ENCODE measurements around the gene GBP1.

GBP1 gene

DNA sequence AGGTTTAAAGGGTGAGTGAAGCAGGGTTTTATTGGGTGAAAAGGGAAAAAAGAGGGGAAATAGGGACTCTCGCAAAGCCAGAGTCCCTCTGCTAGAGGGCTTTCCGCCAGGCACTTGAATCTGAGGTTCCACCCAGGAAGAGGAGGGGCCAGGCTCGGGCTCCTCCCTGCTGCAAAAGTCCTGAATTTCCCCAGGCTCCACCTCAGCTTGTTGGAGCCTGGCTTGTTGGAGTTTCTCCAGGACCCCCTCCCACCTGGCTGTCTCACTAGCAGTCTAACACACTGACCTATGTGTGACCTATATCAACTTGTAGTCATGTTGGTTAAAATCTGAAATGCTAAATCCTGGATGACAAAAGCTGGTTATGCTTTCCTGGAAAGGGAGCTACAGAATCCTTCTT is 35.4 kb upstream of the GBP1 start:
- DNase-seq (ENCODE audit: low read depth): no peak
- no peak overlapping the region for H3K4me3 ChIP-seq (replicated peaks; ENCODE audit: low read depth, low read length)
- TF ChIP-seq, protein P1, sequence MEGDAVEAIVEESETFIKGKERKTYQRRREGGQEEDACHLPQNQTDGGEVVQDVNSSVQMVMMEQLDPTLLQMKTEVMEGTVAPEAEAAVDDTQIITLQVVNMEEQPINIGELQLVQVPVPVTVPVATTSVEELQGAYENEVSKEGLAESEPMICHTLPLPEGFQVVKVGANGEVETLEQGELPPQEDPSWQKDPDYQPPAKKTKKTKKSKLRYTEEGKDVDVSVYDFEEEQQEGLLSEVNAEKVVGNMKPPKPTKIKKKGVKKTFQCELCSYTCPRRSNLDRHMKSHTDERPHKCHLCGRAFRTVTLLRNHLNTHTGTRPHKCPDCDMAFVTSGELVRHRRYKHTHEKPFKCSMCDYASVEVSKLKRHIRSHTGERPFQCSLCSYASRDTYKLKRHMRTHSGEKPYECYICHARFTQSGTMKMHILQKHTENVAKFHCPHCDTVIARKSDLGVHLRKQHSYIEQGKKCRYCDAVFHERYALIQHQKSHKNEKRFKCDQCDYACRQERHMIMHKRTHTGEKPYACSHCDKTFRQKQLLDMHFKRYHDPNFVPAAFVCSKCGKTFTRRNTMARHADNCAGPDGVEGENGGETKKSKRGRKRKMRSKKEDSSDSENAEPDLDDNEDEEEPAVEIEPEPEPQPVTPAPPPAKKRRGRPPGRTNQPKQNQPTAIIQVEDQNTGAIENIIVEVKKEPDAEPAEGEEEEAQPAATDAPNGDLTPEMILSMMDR (IDR thresholded peaks at IDR 0.05; ENCODE audit: low read length, missing control alignments): no peak

DNA sequence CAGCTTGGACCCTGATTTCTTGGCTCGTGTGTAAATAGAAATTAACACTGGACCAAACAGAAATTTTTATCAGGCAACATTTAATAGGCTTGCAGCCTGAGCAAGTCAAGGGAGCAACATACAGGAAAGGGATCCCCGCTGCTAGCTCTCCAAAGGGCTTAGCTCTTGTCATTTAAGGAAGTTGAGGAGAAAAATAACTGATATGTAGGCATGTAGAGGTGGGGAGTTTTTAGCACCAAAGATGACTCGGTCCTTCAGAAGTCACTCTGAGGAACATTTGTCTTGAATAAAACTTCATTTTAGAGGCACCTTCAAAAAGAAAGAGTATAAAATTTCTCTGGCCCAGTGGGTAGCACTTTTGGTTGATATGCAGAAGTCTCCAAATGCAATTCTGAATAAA is 33.8 kb upstream of the GBP1 start:
- no peak overlapping the region for H3K4me3 ChIP-seq (replicated peaks; ENCODE audit: low read depth, low read length)
- TF ChIP-seq, protein P1 (IDR thresholded peaks at IDR 0.05; ENCODE audit: low read length, missing control alignments): no peak
- DNase-seq (ENCODE audit: low read depth): no peak

DNA sequence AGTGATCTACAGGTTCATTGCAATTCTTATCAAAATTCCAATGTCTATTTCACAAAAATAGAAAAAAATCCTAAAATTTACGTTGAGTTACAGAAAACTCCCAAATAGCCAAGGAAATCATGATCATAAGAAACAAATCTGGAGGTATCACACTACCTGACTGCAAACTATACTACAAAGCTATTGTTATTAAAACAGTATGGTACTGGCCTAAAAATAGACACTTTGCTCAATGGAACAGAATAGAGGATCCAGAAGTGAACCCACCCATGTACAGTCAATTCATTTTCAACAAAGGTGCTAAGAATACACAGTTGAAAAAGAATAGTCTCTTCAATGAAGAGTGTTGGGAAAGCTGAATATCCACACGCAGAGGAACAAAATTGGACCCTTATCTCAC is 30.7 kb upstream of the GBP1 start:
- TF ChIP-seq, protein P1 (IDR thresholded peaks at IDR 0.05; ENCODE audit: low read length, missing control alignments): no peak
- no peak overlapping the region for H3K4me3 ChIP-seq (replicated peaks; ENCODE audit: low read depth, low read length)
- no peak for DNase-seq (ENCODE audit: low read depth)

DNA sequence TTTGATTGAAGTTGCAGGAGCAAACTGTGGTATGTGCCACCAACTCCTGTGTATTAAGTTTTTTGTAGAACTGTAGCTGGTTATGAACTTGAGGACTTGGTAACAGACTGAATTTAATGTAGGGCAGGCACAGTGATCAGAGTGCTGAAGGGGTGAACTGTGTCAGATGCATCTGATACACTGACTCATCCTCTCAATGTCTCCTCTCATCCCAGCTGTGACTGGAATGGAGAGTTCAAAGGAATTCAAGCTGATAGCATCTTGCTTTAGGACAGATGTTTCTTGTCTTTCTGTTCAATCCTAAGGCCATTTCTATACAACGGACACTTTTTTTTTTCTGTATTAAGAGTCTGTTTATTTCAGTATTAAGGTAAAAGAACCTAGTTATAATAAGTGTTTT is 25.0 kb upstream of the GBP1 start:
- no peak overlapping the region for H3K4me3 ChIP-seq (replicated peaks; ENCODE audit: low read depth, low read length)
- DNase-seq (ENCODE audit: low read depth): no peak
- TF ChIP-seq, protein P1 (IDR thresholded peaks at IDR 0.05; ENCODE audit: low read length, missing control alignments): no peak

DNA sequence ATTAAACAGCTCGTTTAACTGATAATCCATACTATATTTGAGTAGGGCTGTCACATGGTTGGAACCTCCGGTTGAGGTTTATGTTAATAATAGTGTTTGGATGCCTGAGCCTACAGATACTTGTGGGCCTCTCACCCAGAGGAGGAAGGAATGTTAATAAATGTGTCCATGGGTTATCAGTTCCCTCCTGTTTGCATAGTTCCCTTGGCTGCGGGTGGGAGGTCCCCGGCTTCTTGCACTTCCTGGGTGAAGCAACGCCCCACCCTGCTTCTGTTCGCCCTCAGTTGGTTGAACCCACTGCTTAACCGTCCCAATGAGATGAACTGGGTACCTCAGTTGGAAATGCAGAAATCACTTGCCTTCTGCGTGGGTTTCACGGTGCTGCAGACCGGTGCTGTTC is 23.6 kb upstream of the GBP1 start:
- no peak overlapping the region for H3K4me3 ChIP-seq (replicated peaks; ENCODE audit: low read depth, low read length)
- no peak for DNase-seq (ENCODE audit: low read depth)
- TF ChIP-seq, protein P1 (IDR thresholded peaks at IDR 0.05; ENCODE audit: low read length, missing control alignments): no peak

DNA sequence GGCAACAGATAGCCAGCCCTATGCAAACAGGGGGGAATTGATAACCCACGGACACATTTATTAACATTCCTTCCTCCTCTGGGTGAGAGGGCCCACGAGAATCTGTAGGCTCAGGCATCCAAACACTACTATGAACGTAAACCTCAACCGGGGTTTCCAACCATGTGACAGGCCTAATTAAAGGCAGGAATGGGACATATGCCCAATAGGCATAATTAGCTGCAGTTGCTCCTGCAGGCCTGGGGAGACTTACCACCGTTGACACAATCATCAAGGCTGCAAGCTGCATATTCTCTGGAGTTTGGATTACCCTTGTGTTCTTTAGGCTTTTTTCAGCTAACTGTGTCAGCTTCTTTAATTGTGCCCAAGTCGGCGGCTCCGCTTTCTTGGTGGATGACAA is 22.2 kb upstream of the GBP1 start:
- no peak for DNase-seq (ENCODE audit: low read depth)
- TF ChIP-seq, protein P1 (IDR thresholded peaks at IDR 0.05; ENCODE audit: low read length, missing control alignments): no peak

DNA sequence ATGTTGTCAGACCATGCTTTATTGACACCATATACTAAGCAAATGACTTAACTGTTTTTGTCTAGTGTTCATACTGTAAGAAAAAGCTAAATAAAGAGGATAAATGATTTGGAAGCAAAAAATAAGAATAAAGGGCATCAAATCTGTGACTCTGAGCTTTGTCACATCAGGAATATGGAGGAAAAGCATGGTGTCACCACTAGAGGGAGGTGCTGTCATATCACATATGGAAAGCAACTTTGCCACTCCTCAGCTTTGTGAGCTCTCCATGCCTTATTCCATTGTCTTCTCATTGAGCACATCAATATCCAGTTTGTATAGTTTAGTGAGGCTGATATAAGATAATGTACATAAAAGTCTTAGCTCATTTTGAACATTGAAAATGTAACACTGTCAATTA is 20.8 kb upstream of the GBP1 start:
- peak; percentile 73 for DNase-seq (ENCODE audit: low read depth)
- TF ChIP-seq, protein P1 (IDR thresholded peaks at IDR 0.05; ENCODE audit: low read length, missing control alignments): peak; percentile 63
- H3K4me3 ChIP-seq (replicated peaks; ENCODE audit: low read depth, low read length): no peak overlapping the region

More for the DNA sequence above, 22.2 kb upstream of the GBP1 start:
- H3K4me3 ChIP-seq (replicated peaks; ENCODE audit: low read depth, low read length): no peak overlapping the region

All from fibroblast of pulmonary artery (primary cell).